Neural cell (in vitro differentiated cells): Measurements from ENCODE around the gene MZF1.

Experiments
- EP300 ChIP-seq: fragments of 450-650 bp; conservative IDR thresholded peaks from 2 replicates; pipeline ENCODE4 v1.6.1; 2014; ENCODE audit warnings: antibody characterized with exemption, mild to moderate bottlenecking, moderate library complexity; ENCODE audit not compliant: poor library complexity, severe bottlenecking
- EZH2 ChIP-seq: fragments of 200-600, 300-800 bp; shearing (Covaris generic), sonication (generic); IDR thresholded peaks from 2 replicates; pipeline ENCODE4 v1.6.1; 2014; ENCODE audit warnings: antibody characterized with exemption, low read length, borderline replicate concordance, mild to moderate bottlenecking; ENCODE audit not compliant: insufficient read depth, poor library complexity, severe bottlenecking
- POLR2AphosphoS5 ChIP-seq: IDR thresholded peaks from 2 replicates; pipeline ENCODE4 v1.6.1; 2012
- RAD21 ChIP-seq: fragments of 450-650 bp; conservative IDR thresholded peaks from 2 replicates; pipeline ENCODE4 v1.6.1; 2014; ENCODE audit warnings: antibody characterized with exemption, mild to moderate bottlenecking, moderate library complexity
- TAF1 ChIP-seq: IDR thresholded peaks from 2 replicates; pipeline ENCODE4 v1.6.1; 2012; ENCODE audit warnings: low read depth
- TF ChIP-seq, protein P1 (sequence below): fragments of 450-650 bp; IDR thresholded peaks from 2 replicates; pipeline ENCODE4 v1.5.1; 2014; ENCODE audit warnings: antibody characterized with exemption, mild to moderate bottlenecking, moderate library complexity; ENCODE audit not compliant: poor library complexity, severe bottlenecking

DNA sequence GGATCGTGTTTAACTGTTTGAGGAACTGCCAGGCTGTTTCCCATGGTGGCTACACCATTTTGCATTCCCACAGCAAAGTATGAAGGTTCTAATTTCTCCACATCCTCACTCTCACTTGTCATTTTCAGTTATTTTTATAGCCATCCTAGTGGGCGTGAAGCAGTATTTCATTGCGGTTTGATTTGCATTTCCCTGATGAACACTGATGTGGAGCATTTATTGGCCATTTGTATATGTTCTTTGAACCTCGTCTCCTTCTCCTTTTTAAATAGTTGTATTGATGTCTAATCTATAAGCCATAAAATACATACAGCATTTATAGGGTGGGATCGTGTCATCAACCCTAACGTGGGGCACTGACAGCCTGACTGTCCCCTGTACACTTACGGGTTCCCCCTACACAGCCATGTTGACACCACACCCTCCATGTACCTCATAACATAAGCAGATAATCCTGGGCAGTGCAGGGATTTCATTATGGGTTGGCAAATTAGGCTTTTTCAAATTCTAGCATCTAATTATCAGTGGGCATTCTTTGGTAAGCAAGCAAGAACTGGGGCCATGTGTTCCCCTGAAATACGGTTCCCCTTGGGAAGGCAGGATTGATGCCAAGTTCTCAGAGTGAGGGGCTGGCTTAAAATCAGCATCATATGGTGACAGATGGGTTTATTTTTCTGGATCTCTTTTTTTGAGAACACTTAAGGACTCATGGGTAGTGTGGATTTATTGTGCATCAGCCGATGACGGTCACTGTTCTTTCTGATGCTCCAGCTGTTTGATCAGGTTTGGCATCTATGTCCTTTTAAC lies 41.9 kb downstream of the MZF1 start:
- TF ChIP-seq TAF1 (no peak), POLR2AphosphoS5 (no peak), EP300 (no peak), EZH2 (no peak), RAD21 (no peak)
- TF ChIP-seq, protein P1, sequence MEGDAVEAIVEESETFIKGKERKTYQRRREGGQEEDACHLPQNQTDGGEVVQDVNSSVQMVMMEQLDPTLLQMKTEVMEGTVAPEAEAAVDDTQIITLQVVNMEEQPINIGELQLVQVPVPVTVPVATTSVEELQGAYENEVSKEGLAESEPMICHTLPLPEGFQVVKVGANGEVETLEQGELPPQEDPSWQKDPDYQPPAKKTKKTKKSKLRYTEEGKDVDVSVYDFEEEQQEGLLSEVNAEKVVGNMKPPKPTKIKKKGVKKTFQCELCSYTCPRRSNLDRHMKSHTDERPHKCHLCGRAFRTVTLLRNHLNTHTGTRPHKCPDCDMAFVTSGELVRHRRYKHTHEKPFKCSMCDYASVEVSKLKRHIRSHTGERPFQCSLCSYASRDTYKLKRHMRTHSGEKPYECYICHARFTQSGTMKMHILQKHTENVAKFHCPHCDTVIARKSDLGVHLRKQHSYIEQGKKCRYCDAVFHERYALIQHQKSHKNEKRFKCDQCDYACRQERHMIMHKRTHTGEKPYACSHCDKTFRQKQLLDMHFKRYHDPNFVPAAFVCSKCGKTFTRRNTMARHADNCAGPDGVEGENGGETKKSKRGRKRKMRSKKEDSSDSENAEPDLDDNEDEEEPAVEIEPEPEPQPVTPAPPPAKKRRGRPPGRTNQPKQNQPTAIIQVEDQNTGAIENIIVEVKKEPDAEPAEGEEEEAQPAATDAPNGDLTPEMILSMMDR, result no peak
